Kidney epithelial cell (primary cell): ENCODE measurements around the gene ERG. TPM values are rescaled to one million over a fixed set of nuclear protein-coding genes. Genes with fewer than 3 reads are reported as not detected.

ENCODE experiments used
- DNase-seq: peaks from one replicate; pipeline ENCODE4 v3.0.0-alpha.2; 2010; ENCODE audit warnings: low read depth
- H3K27me3 ChIP-seq: 2 replicates; pipeline ENCODE4 v1.6.0; 2011; ENCODE audit warnings: low read length; ENCODE audit not compliant: control insufficient read depth, insufficient read depth
- H3K36me3 ChIP-seq: 2 replicates; pipeline ENCODE4 v1.5.1; 2011; ENCODE audit warnings: low read length; ENCODE audit not compliant: control insufficient read depth, insufficient read depth
- H3K4me3 ChIP-seq: 2 replicates; pipeline ENCODE4 v1.5.1; 2011; ENCODE audit warnings: low read depth, mild to moderate bottlenecking, control low read depth, low read length
- CTCF ChIP-seq: IDR thresholded peaks from 2 replicates; pipeline ENCODE4 v1.5.1; 2011; ENCODE audit warnings: mild to moderate bottlenecking, moderate library complexity, low read length, control low read depth, inconsistent platforms; ENCODE audit not compliant: insufficient read depth, poor library complexity, severe bottlenecking
- total RNA-seq: library from RNA; depleted of rRNA; stranded (reverse); fragments of >200 nt; gene quantifications from 2 replicates; pipeline ENCODE4 v1.2.3, GENCODE V29; 2015

ERG gene
- total RNA-seq, 1 donor from 2014 or later, result 0.29 TPM

GRCh38 chr21:38438462-38438893 lies 59.8 kb downstream of the ERG start:
- Histone ChIP-seq H3K36me3 (no peaks in the 10 kb centered on the region), H3K27me3 (no peaks in the 10 kb centered on the region), H3K4me3 (no peak overlapping the region)
- peak; percentile 37 for DNase-seq
- TF ChIP-seq CTCF, result no peak

- no peaks in the 10 kb centered on the region for H3K36me3 ChIP-seq
- H3K4me3 ChIP-seq, result no peak overlapping the region
- H3K27me3 ChIP-seq, result no peaks in the 10 kb centered on the region
- no peak for DNase-seq
- no peak for TF ChIP-seq CTCF
These were observed 61.9 kb downstream of the ERG start for GRCh38 chr21:38436341-38436740.

GRCh38 chr21:38434913-38435533 lies 63.3 kb downstream of the ERG start:
- no peak for TF ChIP-seq CTCF
- Histone ChIP-seq H3K27me3 (no peaks in the 10 kb centered on the region), H3K36me3 (no peaks in the 10 kb centered on the region), H3K4me3 (peak overlapping the region; percentile 10)
- peak; percentile 39 for DNase-seq

GRCh38 chr21:38433471-38433870 lies 64.8 kb downstream of the ERG start:
- TF ChIP-seq CTCF, result no peak
- no peak for DNase-seq
- Histone ChIP-seq H3K27me3 (no peaks in the 10 kb centered on the region), H3K36me3 (no peaks in the 10 kb centered on the region), H3K4me3 (no peak overlapping the region)

GRCh38 chr21:38430401-38430984 lies 67.8 kb downstream of the ERG start:
- Histone ChIP-seq H3K27me3 (no peaks in the 10 kb centered on the region), H3K4me3 (no peak overlapping the region), H3K36me3 (no peaks in the 10 kb centered on the region)
- no peak for TF ChIP-seq CTCF
- DNase-seq, result no peak

- Histone ChIP-seq H3K4me3 (no peak overlapping the region), H3K36me3 (no peaks in the 10 kb centered on the region), H3K27me3 (no peaks in the 10 kb centered on the region)
- no peak for TF ChIP-seq CTCF
- no peak for DNase-seq
These were observed 69.3 kb downstream of the ERG start for GRCh38 chr21:38429011-38429410.
